Measurements from ENCODE around the gene SCTR.

DNA sequence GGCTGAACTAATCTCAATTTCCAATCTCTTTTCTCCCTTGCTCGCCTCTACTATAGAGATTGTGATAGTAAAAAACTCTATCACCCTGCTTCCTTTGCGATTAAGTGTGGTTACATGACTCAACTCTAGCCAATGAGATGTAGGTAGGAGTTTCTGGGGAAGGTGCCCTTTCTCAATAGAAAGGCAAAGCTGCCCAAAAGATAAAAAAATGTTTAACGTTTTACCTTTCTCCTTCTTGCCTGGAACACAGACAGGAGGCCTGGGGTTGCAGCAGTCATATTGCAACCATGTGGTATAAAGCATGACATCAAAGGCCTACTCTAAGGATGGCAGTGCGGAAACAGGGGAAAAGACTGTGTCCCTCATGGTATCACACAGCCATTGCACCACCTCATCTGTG is 61.1 kb downstream of the SCTR start:
- TF ChIP-seq, protein P1, sequence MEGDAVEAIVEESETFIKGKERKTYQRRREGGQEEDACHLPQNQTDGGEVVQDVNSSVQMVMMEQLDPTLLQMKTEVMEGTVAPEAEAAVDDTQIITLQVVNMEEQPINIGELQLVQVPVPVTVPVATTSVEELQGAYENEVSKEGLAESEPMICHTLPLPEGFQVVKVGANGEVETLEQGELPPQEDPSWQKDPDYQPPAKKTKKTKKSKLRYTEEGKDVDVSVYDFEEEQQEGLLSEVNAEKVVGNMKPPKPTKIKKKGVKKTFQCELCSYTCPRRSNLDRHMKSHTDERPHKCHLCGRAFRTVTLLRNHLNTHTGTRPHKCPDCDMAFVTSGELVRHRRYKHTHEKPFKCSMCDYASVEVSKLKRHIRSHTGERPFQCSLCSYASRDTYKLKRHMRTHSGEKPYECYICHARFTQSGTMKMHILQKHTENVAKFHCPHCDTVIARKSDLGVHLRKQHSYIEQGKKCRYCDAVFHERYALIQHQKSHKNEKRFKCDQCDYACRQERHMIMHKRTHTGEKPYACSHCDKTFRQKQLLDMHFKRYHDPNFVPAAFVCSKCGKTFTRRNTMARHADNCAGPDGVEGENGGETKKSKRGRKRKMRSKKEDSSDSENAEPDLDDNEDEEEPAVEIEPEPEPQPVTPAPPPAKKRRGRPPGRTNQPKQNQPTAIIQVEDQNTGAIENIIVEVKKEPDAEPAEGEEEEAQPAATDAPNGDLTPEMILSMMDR (conservative IDR thresholded peaks at IDR 0.05 in 1 of 2, IDR thresholded peaks at IDR 0.05 in 1 of 2; ENCODE audit: extremely low read depth in 1 of 2, insufficient read depth in 1 of 2, low read depth in 1 of 2, low read length in 2 of 2), result no peak
- no peak for TF ChIP-seq EZH2 (IDR thresholded peaks at IDR 0.05; ENCODE audit: borderline replicate concordance, low read length)

Data from mammary epithelial cell (primary cell).